Renal cortex interstitium (tissue), 11 donors: ENCODE data around the gene ZBTB42. TPM values are rescaled to one million over a fixed set of nuclear protein-coding genes. Genes with fewer than 3 reads are reported as not detected.
A peak's percentile ranks its signal among the peaks of the same experiment; 100 is the strongest.

ENCODE experiments used
- DNase-seq, 11 donors: peaks; one replicate each; pipeline ENCODE4 v3.0.0-alpha.2; 2013; ENCODE audit warnings: low read depth in 9 of 11, low spot score in 4 of 11; ENCODE audit errors: extremely low read depth in 1 of 11
- polyA plus RNA-seq, 3 donors: library from polyadenylated mRNA; unstranded; fragments of 120-200 nt; gene quantifications; one replicate each; pipeline ENCODE4 v1.2.1, GENCODE V29; 2013; ENCODE audit not compliant: insufficient read length in 3 of 3

The ZBTB42 gene
- polyA plus RNA-seq, 3 donors: 3.9 to 4.8 (median 4.7) TPM

DNA sequence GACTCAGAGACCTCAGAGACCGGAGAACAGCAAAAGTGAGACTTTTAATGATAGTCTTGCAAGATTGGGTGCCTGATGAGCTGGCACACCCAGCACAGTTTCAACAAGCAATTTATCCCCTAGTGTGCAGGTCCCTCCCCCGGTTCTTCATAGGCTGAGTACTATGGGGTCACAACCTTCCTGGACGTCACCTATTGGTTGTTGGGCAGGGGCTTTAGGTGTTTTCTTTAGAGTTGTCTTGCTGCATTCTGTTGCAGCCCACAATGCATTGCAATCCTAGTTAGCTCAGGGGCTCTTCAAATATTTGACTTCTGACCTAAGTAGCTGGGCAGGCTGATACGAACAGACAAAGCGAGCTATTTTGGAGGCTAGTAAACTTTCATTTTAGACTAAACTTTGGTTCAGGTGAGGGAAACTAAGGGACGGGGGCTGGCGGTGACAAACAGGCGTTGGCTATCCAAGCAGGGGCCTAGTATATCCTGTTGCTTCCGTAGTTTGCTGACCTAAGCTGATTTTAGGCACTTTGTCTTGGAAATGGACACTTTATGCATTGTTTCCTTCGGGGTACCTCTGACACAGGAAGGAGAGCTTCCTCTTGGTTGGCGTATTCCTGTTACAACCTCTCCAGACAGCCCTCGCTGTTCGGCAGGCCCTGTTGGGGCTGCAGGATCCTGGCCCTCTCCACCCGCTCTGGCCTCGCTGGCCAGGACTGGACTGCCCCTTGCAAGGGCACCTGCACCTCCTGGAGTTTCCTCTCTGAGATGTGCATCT, 33.9 kb upstream of the ZBTB42 start:
- DNase-seq: no peak

GRCh38 chr14:104767634-104767918, 33.3 kb upstream of the ZBTB42 start:
- DNase-seq: no peak

DNA sequence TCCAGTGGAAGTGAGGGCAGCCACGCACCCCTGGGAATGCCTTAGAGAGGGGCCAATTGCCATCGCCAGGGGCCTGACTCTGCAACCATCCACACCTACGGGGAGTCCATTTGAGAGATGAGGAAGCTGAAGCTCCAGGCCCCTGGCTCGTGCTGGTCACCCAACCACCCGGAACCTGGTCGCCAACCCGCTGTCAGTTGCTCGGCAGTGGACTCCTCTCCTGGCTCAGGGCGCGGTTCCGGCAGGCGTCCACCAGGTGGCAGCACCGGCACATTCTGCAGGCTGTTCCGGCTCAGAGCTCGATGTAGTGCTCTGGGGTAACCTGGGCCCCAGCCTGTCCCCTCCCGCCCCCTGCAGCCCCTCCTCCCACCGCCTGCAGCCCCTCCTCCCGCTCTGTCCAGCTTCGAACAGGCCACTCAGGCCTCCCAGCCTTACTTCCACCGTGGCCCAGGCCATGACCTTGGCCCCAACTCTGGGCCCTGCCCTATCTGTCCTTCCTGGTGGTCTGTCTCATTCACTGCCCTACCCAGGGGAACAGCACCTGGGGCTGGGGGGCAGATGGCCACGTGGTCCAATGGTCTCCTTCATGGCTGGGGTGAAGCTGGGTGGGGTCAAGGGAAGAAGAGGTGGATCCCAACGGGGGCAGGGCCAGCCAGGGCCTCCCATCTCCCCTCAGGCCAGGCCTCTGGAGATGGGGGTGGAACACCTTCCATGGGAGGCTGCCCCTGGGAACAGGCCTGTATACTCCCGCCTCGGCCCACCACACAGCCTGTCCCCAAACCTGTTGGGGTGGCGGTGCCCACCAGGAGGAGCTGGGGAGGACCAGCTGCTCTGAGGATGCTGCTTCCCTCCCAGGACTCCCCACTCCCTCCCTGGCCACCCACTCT, 32.2 kb upstream of the ZBTB42 start:
- DNase-seq: peak; percentile 65 to 83 (median 77)

DNA sequence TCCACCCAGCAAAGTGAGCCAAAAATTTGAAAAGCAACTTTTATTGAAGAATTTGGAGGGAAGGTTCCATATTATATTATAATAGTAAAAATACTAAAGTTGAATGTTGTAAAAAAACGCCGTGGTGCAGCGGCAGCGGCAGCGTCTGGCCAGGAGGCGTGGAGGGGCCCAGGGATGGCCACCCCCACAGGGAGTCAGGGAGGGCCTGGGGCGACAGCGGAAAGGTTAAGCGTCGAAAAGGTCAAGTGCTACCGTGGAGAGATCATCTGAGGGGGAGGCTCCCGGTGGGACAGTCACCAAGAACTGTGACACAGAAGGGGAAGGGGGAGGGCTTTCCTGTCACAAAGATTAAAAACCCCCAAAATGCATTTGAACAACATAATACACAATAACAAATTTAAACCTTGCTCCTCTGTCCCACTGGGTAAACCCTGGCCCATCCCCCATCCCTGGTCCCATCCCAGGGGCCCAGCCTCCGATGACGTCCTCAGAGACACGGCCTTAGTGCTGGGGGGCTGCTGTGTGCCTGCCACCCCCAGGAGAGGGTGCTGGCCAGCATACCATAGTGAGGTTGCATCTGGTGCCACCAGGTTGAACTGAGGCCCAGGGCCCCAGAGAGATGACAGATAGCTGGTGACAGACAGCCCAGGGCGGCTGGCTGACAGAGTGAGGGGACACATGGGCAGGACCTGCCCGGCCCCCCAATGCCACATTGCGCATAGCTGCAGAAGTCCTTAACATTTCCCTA, 31.4 kb upstream of the ZBTB42 start:
- no peak for DNase-seq

- no peak for DNase-seq
These were observed 30.8 kb upstream of the ZBTB42 start for GRCh38 chr14:104770072-104770579.

GRCh38 chr14:104770851-104771272, 30.0 kb upstream of the ZBTB42 start:
- DNase-seq: no peak

DNA sequence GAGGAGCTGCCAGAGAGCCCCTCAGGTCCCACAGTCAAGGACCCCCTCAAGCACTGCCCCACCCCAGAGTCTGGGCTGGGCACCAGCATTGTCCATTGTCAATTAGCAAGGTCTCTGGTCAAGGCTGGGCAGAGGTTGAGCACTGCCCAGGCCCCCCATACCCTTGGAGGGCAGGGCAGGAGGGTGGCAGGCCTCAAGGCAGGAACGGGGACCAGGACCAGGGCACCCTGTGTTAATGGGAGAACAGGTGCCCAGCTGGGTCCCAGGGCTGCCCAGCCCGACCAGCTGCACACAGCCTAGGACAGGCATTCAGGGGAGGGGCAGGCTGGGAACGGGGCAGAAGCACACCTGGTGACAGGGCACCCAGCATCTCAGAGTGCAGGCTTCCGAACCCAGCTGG, 29.5 kb upstream of the ZBTB42 start:
- DNase-seq: no peak

DNA sequence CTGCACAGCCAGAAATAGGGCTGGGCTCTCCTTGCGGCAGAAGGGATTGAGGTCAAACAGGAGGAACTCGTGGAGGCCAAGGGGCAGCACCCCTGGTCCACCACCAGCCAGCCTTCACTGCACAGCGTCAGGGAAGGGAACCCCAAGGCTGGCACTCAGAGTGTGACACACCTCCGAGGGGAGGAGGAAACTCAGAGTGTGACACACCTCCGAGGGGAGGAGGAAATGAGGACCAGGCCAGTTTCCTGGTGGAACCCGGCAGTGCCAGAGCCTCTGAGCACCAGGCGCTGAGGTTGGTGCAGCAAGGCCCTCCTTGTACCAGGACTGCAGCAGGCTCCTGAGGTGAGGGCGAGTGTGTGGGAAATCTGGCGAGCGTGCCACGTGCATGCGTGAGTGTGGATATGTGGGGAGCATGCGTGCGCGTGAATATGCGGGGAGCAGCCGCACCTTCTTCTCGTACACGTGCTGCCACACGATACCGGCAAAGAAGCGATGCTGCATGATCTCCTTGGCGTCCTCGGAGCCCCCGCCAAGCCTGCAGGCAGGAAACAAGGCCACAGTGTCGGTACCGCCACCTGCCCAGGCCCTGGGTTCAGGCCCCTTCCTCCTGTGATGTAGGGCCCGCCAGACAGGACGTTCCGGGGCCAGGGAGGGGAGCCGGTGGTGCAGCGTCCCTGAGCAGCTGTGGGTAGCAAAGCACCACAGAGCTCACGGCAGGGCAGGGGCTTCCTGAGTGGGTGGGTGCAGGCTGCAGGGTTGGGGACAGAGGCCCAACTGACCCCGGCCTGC, 28.8 kb upstream of the ZBTB42 start:
- no peak for DNase-seq

GRCh38 chr14:104772707-104773504, 28.0 kb upstream of the ZBTB42 start:
- no peak for DNase-seq

GRCh38 chr14:104773505-104774452, 27.1 kb upstream of the ZBTB42 start:
- no peak for DNase-seq

GRCh38 chr14:104774453-104775072, 26.3 kb upstream of the ZBTB42 start:
- DNase-seq: no peak

DNA sequence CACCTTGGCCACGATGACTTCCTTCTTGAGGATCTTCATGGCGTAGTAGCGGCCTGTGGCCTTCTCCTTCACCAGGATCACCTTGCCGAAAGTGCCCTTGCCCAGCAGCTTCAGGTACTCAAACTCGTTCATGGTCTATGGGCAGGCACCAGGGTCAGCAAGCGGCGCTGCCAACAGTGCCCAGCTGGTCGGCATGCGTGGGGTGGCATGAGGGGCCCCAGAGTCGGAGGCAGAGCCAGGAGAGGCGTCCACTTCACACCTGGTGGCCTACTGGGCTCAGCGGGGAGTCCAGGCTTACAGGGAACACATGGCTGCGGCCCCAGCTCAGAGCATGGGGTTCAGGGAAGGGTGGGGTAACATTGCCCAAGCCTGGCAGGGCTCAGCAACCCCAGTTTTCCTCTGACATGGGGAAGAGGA, 25.8 kb upstream of the ZBTB42 start:
- DNase-seq: no peak

GRCh38 chr14:104776481-104776880, 24.4 kb upstream of the ZBTB42 start:
- no peak for DNase-seq

DNA sequence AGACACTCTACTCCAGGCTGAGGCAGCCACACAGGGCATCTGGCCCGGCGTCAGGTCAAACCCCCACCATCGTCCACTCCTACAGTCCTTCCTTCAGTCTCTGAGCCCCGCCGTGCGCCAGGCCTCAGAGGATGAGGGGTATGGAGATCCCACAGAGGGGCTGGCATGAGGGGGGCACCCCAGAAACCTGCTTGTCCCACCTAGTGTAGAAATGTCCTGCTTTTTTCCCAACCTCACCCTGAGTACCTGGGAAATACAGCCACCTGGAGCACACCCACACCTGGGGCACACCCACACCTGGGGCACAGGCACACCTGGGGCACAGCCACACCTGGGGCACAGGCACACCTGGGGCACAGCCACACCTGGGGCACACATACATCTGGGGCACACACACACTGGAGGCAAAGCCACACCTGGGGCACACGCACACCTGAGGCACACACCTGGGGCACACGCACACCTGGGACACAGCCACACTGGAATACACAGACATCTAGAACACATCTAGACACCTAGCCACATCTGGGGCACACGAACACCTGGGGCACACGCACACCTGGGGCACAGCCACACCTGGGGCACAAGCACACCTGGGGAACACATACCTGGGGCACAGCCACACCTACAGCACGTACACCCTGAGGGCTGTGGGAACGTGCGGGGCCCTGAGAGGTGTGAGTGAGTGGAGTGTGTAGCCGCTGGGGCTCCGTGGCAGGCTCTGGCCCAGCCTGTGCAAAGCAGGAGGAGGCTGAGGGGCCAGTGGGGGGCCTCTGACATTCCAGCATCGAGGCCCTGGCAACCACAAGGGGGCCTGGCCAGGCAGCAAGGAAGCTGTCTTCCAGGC, 23.7 kb upstream of the ZBTB42 start:
- DNase-seq: no peak

GRCh38 chr14:104777808-104778249, 23.1 kb upstream of the ZBTB42 start:
- DNase-seq: no peak
